AG09319 (cell line): ENCODE results near the gene BLMH.

ENCODE experiments used
- DNase-seq: peaks from one replicate; pipeline ENCODE4 v3.0.0-alpha.2; 2010; ENCODE audit warnings: low read depth; ENCODE audit errors: extremely low read depth
- CTCF ChIP-seq: IDR thresholded peaks from 2 replicates; pipeline ENCODE4 v1.5.1; 2011; ENCODE audit warnings: low read depth, mild to moderate bottlenecking, inconsistent platforms, low read length, moderate library complexity

BLMH gene

DNA sequence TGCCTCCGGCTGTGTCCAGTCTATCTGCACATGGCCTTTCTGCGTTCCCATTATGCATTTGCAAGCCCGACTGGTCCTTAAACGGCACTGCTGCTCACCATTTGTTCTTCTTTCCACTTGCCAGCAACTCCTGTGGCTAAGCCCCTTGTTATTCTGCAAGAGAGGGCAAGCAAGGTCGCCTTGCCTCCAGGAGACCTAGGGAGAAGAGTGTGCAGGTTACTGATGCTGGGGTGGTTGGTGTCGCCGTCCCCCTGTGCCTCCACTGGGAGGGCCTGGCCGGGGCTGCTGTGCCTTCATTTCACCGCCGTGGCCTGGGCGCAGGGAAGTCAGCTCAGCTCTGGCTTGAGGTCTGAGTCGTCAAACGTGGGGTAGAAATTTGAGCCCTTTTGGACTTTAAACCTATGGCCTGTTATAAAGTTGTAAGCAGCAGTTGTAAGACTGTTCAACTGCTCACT is 69.0 kb downstream of the BLMH start:
- TF ChIP-seq CTCF, result no peak
- DNase-seq, result no peak

GRCh38 chr17:30222251-30222650 is 69.5 kb downstream of the BLMH start:
- TF ChIP-seq CTCF, result no peak
- no peak for DNase-seq

GRCh38 chr17:30221346-30221745 is 70.4 kb downstream of the BLMH start:
- no peak for DNase-seq
- no peak for TF ChIP-seq CTCF

DNA sequence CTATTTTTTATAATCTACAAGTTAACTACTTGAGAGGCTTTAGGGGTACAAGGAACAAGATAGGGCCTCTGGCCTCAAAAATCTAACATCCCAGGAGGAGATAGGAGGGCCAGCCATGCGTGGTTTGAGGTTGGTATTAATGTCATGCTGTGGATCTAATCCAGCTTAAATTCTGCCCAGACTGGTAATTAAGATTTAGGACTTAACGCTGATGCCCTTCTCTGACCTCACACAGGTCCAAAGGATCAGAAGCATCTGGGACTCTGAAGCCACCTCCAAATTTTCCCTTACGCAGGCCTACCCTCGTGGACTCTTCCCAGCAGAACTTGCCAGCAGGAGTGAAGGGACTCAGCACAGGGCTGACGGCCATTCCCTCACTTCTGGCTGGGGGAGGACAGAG is 71.3 kb downstream of the BLMH start:
- DNase-seq, result no peak
- no peak for TF ChIP-seq CTCF

DNA sequence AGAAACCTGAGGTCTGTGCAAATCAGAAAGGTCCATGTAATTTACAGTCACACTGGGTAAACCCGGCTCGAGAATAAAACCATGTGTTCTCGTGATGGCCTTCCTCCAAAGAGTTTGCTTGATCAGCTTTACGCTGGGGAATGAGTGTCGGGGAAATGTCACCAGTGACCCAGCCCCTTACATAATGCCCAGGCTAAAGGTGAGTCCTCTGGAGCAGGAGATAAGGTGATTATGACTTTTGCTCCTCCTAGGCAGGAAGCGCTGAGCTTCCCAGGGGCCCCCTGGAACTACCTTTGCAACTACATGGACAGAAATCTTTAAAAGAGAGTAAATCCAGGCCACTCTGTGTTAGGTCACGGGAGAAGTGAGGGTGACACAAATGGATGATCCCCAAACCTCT is 71.9 kb downstream of the BLMH start:
- DNase-seq, result no peak
- no peak for TF ChIP-seq CTCF

DNA sequence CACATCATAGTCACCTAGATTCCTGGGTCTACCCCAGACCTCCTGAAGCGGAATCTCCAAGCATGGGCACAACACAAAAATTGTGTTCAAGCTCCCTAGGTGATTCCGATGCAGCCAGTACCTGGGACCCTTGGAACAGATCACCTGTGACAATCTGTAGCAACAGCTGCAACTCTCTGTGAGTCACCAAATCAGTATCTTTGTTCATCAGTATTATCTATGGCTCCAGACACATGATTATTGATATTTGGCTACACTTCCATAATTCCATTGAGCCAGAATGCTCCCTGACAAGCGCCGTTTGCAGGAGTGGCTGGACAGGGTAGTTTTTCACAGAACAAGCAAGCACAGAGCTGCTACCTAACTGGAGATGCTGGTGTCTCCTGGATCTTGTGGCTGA is 72.4 kb downstream of the BLMH start:
- DNase-seq, result no peak
- TF ChIP-seq CTCF, result no peak

DNA sequence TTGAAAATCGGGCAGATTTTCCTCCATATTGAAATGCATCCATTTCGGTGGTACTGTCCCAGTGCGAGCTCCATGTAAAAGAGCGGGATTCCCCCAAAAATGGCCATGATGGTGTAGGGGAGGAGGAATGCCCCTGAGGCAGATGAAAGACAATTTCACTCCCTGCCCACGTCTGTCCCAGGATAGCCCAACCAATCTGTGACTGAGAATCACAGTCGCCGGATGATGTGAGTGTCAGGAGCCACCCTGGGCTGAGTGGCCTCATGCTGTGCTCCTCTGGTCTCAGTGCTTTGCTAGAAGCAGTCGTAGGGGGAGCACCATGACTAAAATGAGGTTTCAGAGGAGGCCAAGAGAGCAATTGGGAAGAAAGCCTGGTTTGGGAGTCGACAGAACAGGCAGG is 72.9 kb downstream of the BLMH start:
- no peak for DNase-seq
- no peak for TF ChIP-seq CTCF
